ENCODE data around the gene KCNH8. TPM values are rescaled to one million over a fixed set of nuclear protein-coding genes. Genes with fewer than 3 reads are reported as not detected.

Gene KCNH8
- total RNA-seq, 4 donors from 2014 or later: 0.29 to 1.0 (median 0.42) TPM

DNA sequence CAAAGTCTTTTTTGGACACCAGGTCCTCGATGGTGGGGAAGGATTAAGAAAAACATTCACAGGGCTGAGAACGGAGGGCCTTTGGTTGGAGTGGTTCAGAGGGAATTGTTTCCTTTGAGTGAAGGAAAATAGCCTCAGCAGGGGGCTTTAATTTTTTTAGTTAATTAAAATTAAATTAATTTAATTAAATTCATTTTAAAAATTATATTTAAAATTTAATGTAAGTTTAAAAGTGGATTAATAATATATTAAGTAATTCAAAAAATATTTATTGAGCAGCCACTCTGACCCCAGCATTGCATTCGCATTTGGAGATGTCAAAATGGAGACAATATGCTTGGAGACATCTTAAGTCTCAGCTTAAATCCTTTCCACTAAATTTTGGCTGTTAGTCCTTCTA is 136.7 kb downstream of the KCNH8 start:
- no peaks in the 10 kb centered on the region for H3K9me3 ChIP-seq
- no peaks in the 10 kb centered on the region for H3K27me3 ChIP-seq
- H3K27ac ChIP-seq: no peak overlapping the region
- no peaks in the 10 kb centered on the region for H3K36me3 ChIP-seq
- no peak overlapping the region for H3K4me3 ChIP-seq (replicated peaks in 1 of 3)
- no peaks in the 10 kb centered on the region for H3K4me1 ChIP-seq
- TF ChIP-seq POLR2A (IDR thresholded peaks at IDR 0.05): no peak
- TF ChIP-seq, protein P1, sequence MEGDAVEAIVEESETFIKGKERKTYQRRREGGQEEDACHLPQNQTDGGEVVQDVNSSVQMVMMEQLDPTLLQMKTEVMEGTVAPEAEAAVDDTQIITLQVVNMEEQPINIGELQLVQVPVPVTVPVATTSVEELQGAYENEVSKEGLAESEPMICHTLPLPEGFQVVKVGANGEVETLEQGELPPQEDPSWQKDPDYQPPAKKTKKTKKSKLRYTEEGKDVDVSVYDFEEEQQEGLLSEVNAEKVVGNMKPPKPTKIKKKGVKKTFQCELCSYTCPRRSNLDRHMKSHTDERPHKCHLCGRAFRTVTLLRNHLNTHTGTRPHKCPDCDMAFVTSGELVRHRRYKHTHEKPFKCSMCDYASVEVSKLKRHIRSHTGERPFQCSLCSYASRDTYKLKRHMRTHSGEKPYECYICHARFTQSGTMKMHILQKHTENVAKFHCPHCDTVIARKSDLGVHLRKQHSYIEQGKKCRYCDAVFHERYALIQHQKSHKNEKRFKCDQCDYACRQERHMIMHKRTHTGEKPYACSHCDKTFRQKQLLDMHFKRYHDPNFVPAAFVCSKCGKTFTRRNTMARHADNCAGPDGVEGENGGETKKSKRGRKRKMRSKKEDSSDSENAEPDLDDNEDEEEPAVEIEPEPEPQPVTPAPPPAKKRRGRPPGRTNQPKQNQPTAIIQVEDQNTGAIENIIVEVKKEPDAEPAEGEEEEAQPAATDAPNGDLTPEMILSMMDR (IDR thresholded peaks at IDR 0.05): no peak
- no peak for DNase-seq
- 68 to 70% methylated on average over 3 of the region's 3 CpGs for WGBS, 2 donors
- intact Hi-C loops (cut with DNase I): no loop called here

DNA sequence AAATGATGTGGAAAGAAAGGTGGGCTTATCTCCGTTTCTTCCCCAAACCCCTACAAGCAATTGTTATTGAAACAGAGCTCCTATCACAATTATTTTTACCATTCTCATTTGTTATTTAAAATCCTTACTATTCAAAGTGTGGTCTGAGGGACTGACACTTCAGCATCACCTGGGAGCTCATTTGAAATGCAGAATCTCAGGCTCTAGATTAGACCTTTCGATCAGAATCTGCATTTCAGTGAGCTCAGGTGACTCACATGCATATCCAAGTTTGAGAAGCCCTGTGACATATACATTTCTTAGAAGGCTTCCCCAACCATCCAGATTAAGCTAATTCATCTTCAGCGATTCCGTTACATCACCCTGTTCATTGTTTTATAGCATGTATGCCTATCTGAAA is 145.0 kb downstream of the KCNH8 start:
- no peak overlapping the region for H3K27ac ChIP-seq
- H3K4me1 ChIP-seq: no peaks in the 10 kb centered on the region
- H3K9me3 ChIP-seq: no peaks in the 10 kb centered on the region
- H3K27me3 ChIP-seq: no peaks in the 10 kb centered on the region
- intact Hi-C loops (cut with DNase I): no loop called here
- TF ChIP-seq POLR2A (IDR thresholded peaks at IDR 0.05): no peak
- TF ChIP-seq, protein P1 (IDR thresholded peaks at IDR 0.05): no peak
- no peak for DNase-seq
- H3K36me3 ChIP-seq: no peaks in the 10 kb centered on the region
- no peak overlapping the region for H3K4me3 ChIP-seq (replicated peaks in 1 of 3)
- 74 to 77% methylated on average over 4 of the region's 4 CpGs for WGBS, 2 donors

DNA sequence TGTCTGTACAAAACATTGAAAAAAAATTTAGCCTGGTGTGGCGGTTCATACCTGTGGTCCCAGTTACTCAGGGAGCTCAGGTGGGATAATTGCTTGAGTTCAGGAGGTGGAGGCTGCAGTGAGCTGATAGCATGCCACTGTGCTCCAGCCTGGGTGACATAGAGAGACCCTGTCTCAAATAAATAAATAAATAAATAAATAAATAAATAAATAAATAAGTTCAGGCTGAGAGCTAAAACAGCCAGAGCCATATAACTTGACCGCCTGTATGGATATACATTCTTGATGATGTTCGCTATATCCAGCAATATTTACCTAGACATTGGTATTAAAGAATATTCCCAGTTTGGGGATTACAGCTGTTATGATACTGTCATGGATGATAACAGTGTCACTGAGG is 146.9 kb downstream of the KCNH8 start:
- no peak for TF ChIP-seq POLR2A (IDR thresholded peaks at IDR 0.05)
- TF ChIP-seq, protein P1 (IDR thresholded peaks at IDR 0.05): no peak
- H3K9me3 ChIP-seq: no peaks in the 10 kb centered on the region
- WGBS, 2 donors: 96 to 97% methylated on average over 3 of the region's 3 CpGs
- intact Hi-C loops (cut with DNase I): no loop called here
- no peaks in the 10 kb centered on the region for H3K4me1 ChIP-seq
- H3K27me3 ChIP-seq: no peaks in the 10 kb centered on the region
- no peak for DNase-seq
- H3K27ac ChIP-seq: no peak overlapping the region
- H3K4me3 ChIP-seq (replicated peaks in 1 of 3): no peak overlapping the region
- H3K36me3 ChIP-seq: no peaks in the 10 kb centered on the region

DNA sequence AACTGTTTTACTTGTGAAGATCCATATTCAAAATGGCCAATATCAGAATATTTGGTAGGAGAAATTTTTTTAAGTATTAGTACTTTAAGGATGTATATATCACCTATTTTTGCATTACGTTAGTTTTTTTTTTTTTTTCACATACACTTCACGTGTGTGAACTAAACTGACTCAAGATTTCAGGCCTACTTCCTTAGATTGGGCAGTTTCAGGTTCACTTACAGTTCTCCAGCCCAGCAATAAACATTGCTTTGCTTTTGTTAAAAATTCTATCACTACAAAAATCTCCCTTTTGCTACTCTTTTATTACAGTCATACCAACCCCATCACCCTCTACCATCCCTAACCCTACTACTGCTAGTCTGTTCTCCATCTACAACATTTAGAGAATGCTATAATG is 183.6 kb downstream of the KCNH8 start:
- Histone ChIP-seq H3K9me3 (no peaks in the 10 kb centered on the region), H3K4me1 (no peaks in the 10 kb centered on the region), H3K27ac (no peak overlapping the region), H3K4me3 (replicated peaks in 1 of 3) (no peak overlapping the region), H3K27me3 (no peaks in the 10 kb centered on the region), H3K36me3 (no peaks in the 10 kb centered on the region)
- 89 to 92% methylated on average over 2 of the region's 2 CpGs for WGBS, 2 donors
- intact Hi-C loops (cut with DNase I): no loop called here
- no peak for DNase-seq
- TF ChIP-seq, protein P1 (IDR thresholded peaks at IDR 0.05): no peak
- no peak for TF ChIP-seq POLR2A (IDR thresholded peaks at IDR 0.05)

DNA sequence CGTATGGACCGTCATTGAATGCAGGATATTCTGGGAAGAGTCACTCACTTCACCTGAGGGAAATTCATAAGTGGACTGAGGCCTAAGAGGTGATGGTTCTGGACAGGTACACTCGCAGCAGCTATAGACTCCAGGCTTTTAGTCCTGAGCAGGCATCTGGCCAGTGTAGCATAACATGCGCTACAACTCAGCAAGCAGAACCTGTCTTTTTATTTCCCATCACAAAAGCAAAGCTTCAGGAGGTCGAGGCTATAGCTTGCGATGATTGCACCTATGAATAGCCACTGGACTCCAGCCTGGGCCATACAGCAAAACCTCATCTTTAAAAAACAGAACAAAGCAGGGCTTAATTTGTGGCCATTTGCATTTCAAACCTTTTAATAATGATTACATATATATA is 185.8 kb downstream of the KCNH8 start:
- WGBS, 2 donors: 52 to 59% methylated on average over 6 of the region's 6 CpGs
- H3K27ac ChIP-seq: no peak overlapping the region
- H3K9me3 ChIP-seq: no peaks in the 10 kb centered on the region
- H3K36me3 ChIP-seq: no peaks in the 10 kb centered on the region
- no peaks in the 10 kb centered on the region for H3K4me1 ChIP-seq
- H3K27me3 ChIP-seq: no peaks in the 10 kb centered on the region
- TF ChIP-seq, protein P1 (IDR thresholded peaks at IDR 0.05): no peak
- DNase-seq: no peak
- intact Hi-C loops (cut with DNase I): no loop called here
- H3K4me3 ChIP-seq (replicated peaks in 1 of 3): no peak overlapping the region
